Femur (tissue), 1 donor: ENCODE results near the gene CABP4.
"Not testable (repeated sequence)": the region's sequence is repeated elsewhere in the genome, so short reads cannot be mapped to it uniquely, and the experiment has no call there.

Experiments used
- DNase-seq: peaks from one replicate; pipeline ENCODE4 v3.0.0-alpha.2; 2017

The CABP4 gene

GRCh38 chr11:67419325-67420049 is 35.7 kb upstream of the CABP4 start:
- DNase-seq, result no peak

DNA sequence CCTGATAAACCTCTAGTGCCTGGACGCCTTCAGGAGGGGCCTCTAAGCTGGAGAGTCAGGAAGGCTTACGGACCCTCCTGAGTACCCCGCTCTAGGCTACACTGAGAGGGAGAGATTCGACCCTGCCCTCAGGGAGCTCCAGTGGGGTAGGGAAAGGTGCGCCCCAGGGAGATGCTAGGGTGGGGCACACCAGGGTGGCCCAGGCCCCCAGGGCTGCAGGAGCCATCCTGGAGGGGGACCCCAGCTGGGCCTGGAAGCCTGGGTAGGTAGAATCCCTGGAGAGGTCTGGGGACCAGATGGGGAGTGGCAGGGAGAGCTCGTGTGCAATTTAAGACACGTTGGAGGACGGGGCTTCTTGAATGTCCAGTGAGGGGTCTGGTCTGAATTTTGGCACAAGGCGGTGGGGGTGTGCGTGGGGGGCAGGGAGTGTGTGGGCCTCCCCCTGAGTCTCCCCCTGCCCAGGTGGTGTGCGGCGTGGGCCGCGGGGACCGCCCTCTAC is 35.0 kb upstream of the CABP4 start:
- no peak for DNase-seq

DNA sequence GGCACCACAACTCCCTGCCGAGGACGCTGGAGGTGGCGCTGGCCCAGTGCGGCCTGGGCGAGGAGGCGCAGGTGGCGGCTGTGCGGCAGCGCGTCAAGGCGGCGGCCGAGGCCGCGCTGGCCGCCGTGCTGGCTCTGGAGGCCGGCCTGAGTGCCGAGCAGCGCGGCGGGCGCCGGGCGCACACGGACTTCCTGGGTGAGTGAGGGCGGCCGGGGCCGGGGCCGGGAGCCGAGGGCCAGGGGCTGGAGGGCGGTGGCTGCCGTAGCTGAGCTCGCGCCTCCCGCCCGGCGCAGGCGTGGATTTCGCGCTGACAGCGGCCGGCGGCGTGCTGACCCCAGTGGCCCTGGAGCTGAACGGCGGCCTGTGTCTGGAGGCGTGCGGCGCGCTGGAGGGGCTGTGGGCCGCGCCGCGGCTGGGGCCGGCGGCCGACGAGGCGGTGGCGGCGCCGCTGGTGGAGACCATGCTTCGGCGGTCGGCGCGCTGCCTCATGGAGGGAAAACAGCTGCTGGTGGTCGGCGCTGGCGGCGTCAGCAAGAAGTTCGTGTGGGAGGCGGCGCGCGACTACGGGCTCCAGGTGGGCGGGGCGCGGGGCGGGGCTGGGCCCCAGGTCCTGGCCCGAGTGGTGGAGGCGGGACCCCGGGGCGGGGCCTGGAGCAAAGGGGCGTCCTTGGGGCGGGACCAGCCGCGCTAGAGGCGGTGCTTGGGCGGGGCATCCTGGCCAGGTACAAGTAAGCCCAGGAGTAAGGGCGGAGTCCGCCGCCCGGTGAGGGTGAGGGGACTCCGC is 34.3 kb upstream of the CABP4 start:
- peak; percentile 97 for DNase-seq

DNA sequence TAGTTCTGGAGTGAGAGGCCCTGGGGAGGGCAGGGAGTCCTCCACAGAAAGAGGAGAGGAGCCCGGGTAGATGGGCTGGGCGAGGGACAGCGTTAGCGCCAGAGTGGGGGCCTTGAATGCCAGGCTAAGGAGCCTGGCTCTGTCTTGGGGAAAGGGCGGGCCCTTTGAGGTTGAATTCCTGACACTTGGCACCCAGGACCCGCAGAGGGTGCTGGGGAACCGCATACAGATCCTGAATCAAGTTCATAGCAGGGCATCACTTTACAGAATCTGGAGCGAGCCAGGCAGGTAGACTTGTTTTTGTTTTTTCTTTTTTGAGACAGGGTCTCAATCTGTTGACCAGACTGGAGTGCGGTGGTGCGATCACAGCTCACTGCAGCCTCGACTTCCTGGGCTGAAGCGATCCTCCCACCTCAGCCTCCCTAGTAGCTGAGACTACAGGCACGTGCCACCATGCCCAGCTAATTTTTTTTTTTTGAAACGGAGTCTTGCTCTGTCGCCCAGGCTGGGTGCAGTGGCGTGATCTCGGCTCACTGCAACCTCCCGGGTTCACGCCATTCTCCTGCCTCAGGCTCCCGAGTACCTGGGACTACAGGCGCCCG is 33.6 kb upstream of the CABP4 start:
- no peak for DNase-seq

DNA sequence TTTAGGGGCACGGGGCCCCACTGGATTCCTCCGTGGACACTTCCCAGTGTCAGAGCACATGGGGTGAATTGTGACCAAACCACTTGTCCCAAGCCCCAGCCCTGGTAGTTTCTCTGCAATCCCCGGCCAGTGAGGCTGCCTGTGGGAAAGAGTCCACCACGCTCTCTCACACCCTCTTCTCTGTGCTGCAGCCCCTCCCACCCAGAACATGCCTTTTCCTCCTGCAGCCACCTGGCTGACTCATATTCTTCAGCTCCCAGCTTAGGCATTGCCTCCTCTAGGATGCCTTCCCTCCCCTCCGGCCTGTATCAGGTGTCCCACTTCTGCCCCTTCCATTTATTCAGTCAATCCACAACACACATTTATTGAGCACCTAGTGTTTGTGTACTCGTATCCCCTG is 32.3 kb upstream of the CABP4 start:
- no peak for DNase-seq

DNA sequence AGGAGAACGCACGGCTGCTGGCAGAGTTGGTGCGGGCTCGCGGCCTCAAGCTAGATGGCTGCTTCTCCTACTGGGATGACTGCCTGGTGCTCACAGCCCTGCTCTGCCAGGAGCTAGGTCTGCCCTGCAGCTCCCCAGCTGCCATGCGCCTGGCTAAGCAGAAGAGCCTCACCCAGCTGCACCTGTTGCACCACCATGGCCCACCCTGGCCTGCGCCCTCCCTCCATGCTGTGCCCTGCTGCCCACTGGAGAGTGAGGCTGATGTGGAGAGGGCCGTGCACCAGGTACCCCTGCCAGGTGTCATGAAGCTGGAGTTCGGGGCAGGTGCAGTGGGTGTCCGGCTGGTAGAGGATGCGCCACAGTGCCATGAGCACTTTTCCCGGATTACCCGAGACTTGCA is 31.7 kb upstream of the CABP4 start:
- DNase-seq, result no peak

GRCh38 chr11:67423891-67424613 is 31.1 kb upstream of the CABP4 start:
- no peak for DNase-seq

DNA sequence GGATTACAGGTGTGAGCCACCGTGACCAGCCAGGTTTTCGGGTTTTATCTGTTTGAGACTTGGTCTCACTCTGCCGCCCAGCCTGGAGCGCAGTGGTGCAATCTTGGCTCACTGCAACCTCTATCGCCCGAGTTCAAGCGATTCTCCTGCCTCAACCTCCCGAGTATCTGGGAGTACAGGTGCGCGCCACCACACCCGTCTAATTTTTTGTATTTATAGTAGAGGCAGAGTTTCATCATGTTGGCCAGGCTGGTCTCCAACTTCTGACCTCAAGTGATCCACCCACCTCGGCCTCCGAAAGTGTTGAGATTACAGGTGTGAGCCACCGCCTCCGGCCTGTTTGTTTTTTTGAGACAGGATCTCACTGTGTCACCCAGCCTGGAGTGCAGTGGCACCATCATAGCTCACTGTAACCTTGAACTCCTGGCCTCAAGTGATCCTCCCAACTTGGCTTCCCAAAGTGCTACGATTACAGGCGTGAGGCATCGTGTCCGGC is 27.7 kb upstream of the CABP4 start:
- DNase-seq, result not testable (repeated sequence)

- DNase-seq, result peak; percentile 99
These were observed 26.8 kb upstream of the CABP4 start, which contains the start of gene RPS6KB2 for GRCh38 chr11:67428052-67429001. Gene RPS6KB2 (plus strand): TSS chr11:67428494. CDS start chr11:67428546, 52 bp downstream.

DNA sequence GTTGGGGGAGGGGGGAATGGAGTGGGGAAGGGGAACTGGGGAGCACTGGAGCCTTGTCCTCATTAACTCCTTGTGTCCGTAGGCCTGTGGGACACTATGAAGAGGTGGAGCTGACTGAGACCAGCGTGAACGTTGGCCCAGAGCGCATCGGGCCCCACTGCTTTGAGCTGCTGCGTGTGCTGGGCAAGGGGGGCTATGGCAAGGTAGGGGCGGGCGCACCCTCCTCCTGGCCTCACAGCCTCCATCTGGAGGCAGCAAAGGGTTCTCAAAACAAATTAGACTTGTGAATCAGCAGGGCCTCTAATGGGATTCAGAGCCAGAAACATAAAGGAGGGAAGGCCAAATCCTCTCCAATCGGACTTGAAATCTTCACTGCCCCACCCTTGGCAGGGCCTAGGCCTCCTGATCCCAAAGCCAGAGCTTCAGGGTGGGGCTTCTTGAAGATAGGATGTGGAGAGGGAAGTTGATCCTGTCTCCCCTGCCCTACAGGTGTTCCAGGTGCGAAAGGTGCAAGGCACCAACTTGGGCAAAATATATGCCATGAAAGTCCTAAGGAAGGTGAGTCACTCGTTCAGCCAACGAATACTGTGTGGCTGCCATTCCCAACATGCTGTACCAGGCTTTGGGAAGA is 26.0 kb upstream of the CABP4 start:
- DNase-seq, result no peak

DNA sequence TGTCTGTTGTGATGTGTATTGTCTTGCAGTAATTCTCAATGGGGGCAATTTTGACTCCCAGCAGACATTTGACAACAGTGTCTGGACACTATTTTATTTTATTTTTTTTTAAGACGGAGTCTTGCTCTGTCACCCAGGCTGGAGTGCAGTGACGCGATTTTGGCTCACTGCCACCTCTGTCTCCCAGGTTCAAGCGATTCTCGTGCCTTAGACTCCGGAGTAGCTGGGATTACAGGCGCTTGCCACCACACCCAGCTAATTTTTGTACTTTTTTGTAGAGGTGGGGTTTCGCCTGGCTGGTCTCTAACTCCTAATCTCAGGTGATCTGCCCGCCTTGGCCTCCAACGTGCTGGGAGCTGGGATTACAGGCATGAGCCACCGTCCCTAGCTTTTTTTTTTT is 25.4 kb upstream of the CABP4 start:
- no peak for DNase-seq

DNA sequence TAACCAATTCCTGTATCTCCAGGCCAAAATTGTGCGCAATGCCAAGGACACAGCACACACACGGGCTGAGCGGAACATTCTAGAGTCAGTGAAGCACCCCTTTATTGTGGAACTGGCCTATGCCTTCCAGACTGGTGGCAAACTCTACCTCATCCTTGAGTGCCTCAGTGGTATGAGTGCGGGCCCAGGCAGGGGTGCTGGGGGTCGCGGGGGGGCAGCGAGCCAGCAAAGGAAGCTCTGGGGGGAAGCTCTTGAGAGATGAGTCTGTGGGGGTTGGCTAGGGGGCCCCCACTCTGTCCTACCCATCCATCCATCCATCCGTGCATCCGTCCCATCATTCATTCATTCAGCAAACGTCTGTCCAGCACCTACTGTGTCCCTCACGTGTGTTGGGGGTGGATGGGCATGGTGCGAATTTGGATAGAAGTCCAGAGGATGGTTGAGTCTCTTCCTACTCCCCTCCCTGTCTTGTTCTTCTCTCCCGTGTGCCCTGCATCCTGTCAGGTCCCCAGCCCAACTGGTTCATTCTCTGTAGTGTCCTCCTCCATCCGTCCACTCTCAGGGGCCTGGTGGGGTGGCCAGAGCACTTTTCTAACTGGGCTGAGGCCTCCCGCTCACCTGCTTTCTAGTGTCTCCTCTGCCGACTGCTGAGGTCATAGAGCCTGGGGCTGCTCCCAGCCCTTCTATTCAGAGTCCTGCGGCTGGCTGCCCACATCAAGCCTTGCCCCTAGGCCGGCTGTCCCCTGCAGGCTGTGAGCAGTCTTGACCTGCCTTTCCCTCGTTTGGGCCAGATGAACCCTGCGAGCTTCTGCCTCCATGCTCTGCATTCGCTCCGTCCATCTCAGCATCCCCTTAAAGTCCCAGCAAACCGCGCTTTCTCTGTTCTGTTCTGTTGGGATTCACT is 23.6 kb upstream of the CABP4 start:
- DNase-seq, result no peak

DNA sequence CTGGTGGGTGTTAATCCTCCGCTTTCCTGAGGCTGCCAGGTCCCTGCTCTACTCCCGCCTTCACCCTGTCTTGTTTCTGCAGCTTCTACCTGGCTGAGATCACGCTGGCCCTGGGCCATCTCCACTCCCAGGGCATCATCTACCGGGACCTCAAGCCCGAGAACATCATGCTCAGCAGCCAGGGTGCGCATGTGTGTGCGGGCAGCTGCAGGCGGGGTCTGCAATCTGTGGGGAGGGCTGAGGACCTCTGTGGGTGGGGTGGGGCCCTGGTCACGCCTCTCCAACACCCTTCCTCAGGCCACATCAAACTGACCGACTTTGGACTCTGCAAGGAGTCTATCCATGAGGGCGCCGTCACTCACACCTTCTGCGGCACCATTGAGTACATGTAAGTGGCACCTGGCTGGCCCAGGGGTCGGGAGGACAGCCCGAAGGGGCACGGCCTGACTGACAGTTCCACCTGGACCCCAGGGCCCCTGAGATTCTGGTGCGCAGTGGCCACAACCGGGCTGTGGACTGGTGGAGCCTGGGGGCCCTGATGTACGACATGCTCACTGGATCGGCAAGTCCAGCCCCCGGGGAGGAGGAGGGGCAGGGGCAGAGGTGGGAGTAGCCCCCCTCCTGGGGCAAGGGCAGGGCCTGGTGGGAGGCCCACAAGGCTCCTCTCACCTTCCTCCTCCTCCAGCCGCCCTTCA is 22.4 kb upstream of the CABP4 start:
- no peak for DNase-seq

- DNase-seq, result no peak
These were observed 21.4 kb upstream of the CABP4 start for GRCh38 chr11:67433536-67434394.

- no peak for DNase-seq
These were observed 20.7 kb upstream of the CABP4 start for GRCh38 chr11:67434395-67434881.

- no peak for DNase-seq
These were observed 20.0 kb upstream of the CABP4 start for GRCh38 chr11:67435031-67435726.

DNA sequence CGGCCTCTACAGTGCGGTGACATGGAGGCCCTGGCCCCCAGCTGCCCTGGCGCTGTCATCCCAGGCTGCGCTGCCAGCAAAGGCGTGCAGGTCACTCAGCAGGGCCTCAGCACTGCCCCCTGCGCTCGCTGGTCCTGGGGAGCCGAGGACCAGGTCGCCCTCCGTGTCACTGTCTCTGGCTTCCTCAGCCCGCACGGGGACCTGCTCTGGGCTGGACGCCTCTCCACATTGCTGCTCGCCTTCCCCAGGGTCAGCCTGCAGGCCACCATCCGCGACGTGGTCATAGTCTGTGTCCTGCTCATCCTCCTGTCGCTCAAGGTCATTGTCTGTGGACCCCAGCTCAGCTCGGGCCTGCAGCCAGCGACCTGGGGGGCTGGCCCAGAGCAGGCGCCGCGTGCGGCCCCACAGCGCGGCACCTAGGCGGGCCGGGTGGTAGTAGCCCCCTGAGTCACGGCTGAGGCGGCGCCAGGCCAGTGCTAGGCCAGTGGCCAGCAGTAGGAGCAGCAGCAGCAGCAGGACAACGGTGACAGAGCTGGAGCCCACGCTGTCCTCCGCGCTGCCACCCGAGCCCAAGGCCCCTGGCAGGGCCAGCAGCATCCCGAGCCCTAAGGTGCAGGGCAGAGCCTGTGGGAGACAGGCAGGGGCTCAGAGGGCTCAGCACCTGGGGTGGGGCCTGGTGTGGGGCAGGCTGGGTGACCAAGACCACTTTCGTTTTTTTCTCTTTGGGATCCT is 19.3 kb upstream of the CABP4 start:
- no peak for DNase-seq
